Stimulated activated memory B cell treated with anti-CD40 and anti-IgM and Interleukin-4, amounts not matched to agents 10 μg/mL and 1 μg/mL and 100 μg/mL, for 72 hours (primary cell): ENCODE data around the gene ULBP3.
"Not testable (repeated sequence)": the region's sequence is repeated elsewhere in the genome, so short reads cannot be mapped to it uniquely, and the experiment has no call there.

Experiments used
- ATAC-seq: fragments of 150-1000 bp; cut with Tn5 transposase; 2 replicates; pipeline ENCODE4 v1.10.0; 2021
- H3K27ac Mint-ChIP-seq: one replicate; pipeline ENCODE4 v1.8.0; 2022; ENCODE audit warnings: mild to moderate bottlenecking, mixed read lengths
- H3K27me3 Mint-ChIP-seq: one replicate; pipeline ENCODE4 v1.8.0; 2022; ENCODE audit warnings: mixed read lengths
- H3K36me3 Mint-ChIP-seq: one replicate; pipeline ENCODE4 v1.8.0; 2022; ENCODE audit warnings: mixed read lengths
- H3K4me1 Mint-ChIP-seq: one replicate; pipeline ENCODE4 v1.8.0; 2022; ENCODE audit warnings: mixed read lengths
- H3K4me3 Mint-ChIP-seq: one replicate; pipeline ENCODE4 v1.8.0; 2022; ENCODE audit warnings: mild to moderate bottlenecking, moderate library complexity, mixed read lengths
- H3K9me3 Mint-ChIP-seq: one replicate; pipeline ENCODE4 v1.8.0; 2022; ENCODE audit warnings: mixed read lengths

ULBP3 gene

GRCh38 chr6:150087336-150087735 is 18.4 kb upstream of the ULBP3 start:
- ATAC-seq: no peak
- H3K4me3 Mint-ChIP-seq: no peak overlapping the region
- no peaks in the 10 kb centered on the region for H3K9me3 Mint-ChIP-seq
- no peaks in the 10 kb centered on the region for H3K36me3 Mint-ChIP-seq
- peaks cover 19% of the 10 kb centered on the region for H3K27me3 Mint-ChIP-seq
- H3K27ac Mint-ChIP-seq: no peak overlapping the region
- H3K4me1 Mint-ChIP-seq: no peaks in the 10 kb centered on the region

DNA sequence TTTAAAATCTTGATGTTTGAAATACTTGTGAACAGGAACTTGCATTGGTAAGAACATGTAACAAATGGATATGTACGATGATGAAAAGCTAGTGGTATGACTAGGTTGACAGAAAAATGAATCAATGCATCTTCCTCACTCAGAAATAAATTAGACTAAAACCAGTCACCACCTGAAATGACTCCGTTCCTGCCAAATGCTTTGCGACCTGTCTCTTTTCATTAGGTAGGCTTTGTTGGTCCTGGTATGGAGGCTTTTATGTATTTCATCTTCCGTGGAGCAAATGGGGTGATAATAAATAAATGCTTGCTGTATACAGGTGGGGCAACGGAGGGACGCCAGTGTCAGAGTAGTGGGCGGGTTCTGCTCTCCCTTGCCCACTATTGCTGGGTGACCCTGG is 17.1 kb upstream of the ULBP3 start:
- no peaks in the 10 kb centered on the region for H3K4me1 Mint-ChIP-seq
- H3K9me3 Mint-ChIP-seq: no peaks in the 10 kb centered on the region
- H3K27ac Mint-ChIP-seq: no peak overlapping the region
- H3K4me3 Mint-ChIP-seq: no peak overlapping the region
- ATAC-seq: no peak
- H3K36me3 Mint-ChIP-seq: no peaks in the 10 kb centered on the region
- H3K27me3 Mint-ChIP-seq: peaks cover 19% of the 10 kb centered on the region

- ATAC-seq: no peak
- H3K36me3 Mint-ChIP-seq: no peaks in the 10 kb centered on the region
- H3K9me3 Mint-ChIP-seq: no peaks in the 10 kb centered on the region
- H3K27ac Mint-ChIP-seq: no peak overlapping the region
- H3K27me3 Mint-ChIP-seq: peaks cover 26% of the 10 kb centered on the region
- no peak overlapping the region for H3K4me3 Mint-ChIP-seq
- peaks cover 6% of the 10 kb centered on the region for H3K4me1 Mint-ChIP-seq
Measured at GRCh38 chr6:150084426-150084825, 15.5 kb upstream of the ULBP3 start.

GRCh38 chr6:150083839-150084238 is 14.9 kb upstream of the ULBP3 start:
- Mint-ChIP-seq H3K27me3 (peaks cover 32% of the 10 kb centered on the region), H3K27ac (no peak overlapping the region), H3K4me3 (no peak overlapping the region), H3K9me3 (no peaks in the 10 kb centered on the region), H3K36me3 (no peaks in the 10 kb centered on the region), H3K4me1 (peaks cover 6% of the 10 kb centered on the region)
- ATAC-seq: no peak

DNA sequence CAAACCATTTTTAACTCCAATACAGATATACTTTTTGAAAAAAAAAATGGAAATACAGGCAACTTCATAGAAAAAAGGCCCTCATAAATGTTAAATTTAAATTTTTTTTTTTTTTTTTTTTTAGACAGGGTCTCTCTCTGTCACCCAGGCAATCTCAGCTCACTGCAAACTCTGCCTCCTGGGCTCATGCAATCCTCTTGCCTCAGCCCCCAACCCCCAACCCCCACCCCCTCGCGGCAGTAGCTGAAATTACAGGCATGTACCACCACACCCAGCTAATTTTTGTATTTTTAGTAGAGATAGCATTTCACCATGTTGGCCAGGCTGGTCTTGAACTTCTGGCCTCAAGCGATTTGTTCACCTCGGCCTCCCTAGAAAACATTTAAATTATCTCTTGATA is 12.8 kb upstream of the ULBP3 start:
- H3K4me3 Mint-ChIP-seq: no peak overlapping the region
- ATAC-seq: no peak
- peaks cover 6% of the 10 kb centered on the region for H3K4me1 Mint-ChIP-seq
- H3K9me3 Mint-ChIP-seq: no peaks in the 10 kb centered on the region
- H3K27me3 Mint-ChIP-seq: peaks cover 40% of the 10 kb centered on the region
- H3K36me3 Mint-ChIP-seq: no peaks in the 10 kb centered on the region
- no peak overlapping the region for H3K27ac Mint-ChIP-seq

- Mint-ChIP-seq H3K36me3 (no peaks in the 10 kb centered on the region), H3K9me3 (no peaks in the 10 kb centered on the region), H3K27ac (no peak overlapping the region), H3K4me3 (no peak overlapping the region), H3K4me1 (peaks cover 6% of the 10 kb centered on the region), H3K27me3 (peaks cover 39% of the 10 kb centered on the region)
- ATAC-seq: no peak
Measured at GRCh38 chr6:150079604-150080003, 10.7 kb upstream of the ULBP3 start.

DNA sequence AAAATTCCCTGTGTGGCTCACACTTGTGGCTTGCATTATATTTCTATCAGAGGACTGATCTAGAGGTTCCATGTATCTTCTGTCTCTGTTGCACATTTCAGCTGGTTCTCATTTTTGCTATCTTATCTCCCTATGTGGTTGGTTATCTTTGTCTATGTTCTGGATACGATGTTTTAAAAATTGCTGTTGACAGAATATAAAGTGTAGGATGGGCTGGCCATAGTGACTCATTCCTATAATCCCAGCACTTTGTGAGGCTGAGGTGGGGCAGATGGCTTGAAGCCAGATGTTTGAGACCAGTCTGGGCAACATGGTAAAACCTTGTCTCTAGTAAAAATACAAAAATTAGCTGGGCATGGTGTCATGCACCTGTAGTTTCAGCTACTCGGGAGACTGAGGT is 9.9 kb upstream of the ULBP3 start:
- no peak for ATAC-seq
- H3K27ac Mint-ChIP-seq: no peak overlapping the region
- peaks cover 6% of the 10 kb centered on the region for H3K4me1 Mint-ChIP-seq
- H3K4me3 Mint-ChIP-seq: no peak overlapping the region
- no peaks in the 10 kb centered on the region for H3K36me3 Mint-ChIP-seq
- H3K27me3 Mint-ChIP-seq: peaks cover 39% of the 10 kb centered on the region
- H3K9me3 Mint-ChIP-seq: no peaks in the 10 kb centered on the region

DNA sequence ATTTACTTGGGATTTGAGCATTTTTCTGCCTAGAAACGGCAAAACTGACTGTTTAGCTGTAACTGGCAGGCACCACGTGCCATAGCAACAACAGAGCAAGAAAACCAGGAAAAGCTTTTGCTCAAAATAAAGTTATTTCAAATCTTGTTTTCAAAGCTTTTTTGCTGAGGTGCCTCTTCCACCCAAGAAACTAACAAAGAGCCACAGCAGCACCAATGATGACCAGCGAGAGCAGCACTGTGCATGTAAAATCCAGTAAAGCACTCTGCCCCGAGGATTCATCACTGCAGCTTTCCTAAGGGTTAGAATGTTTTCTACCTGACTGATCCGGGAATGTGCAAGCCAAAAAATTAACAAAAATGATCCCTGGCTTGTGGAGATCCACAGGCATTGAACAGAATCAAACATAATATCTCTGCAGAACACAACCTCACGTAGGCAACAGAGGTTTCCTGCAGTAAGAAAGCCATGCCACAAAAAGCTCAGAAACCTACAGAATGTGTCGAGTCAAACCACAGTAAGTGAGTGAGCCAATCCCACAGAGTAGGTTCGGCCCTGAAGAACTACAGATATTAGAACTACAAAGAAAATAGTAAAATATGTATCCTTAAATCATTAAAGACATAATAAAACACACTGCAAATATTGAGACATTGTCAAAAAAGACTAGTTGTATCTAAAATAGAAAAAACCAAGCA is 7.4 kb upstream of the ULBP3 start:
- Mint-ChIP-seq H3K27me3 (peaks cover 57% of the 10 kb centered on the region), H3K27ac (no peak overlapping the region), H3K4me1 (peaks cover 15% of the 10 kb centered on the region), H3K36me3 (no peaks in the 10 kb centered on the region), H3K4me3 (no peak overlapping the region), H3K9me3 (no peaks in the 10 kb centered on the region)
- no peak for ATAC-seq

DNA sequence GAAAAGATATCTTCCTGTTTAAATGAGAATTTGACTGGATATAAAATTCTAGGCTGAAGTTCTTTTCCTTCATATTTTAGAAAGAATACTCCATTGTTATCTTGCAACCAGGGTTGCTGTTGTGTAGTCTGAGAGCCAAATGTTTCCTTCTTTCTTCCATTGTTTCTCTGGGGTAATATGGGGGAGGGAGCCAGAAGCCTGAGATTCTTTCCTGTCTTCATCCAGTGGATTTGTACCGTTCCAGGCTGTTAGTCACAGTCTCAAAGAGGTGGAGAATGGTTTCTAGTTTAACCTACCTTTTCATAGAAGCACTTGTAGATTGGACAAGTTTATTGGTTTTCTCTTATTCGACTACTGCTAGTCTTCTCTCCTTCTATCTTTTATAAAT is 6.1 kb upstream of the ULBP3 start:
- peaks cover 16% of the 10 kb centered on the region for H3K4me1 Mint-ChIP-seq
- peaks cover 57% of the 10 kb centered on the region for H3K27me3 Mint-ChIP-seq
- no peaks in the 10 kb centered on the region for H3K9me3 Mint-ChIP-seq
- ATAC-seq: no peak
- H3K4me3 Mint-ChIP-seq: no peak overlapping the region
- H3K36me3 Mint-ChIP-seq: no peaks in the 10 kb centered on the region
- H3K27ac Mint-ChIP-seq: no peak overlapping the region

GRCh38 chr6:150074396-150075033 is 5.6 kb upstream of the ULBP3 start:
- Mint-ChIP-seq H3K27me3 (peaks cover 51% of the 10 kb centered on the region), H3K4me1 (peaks cover 17% of the 10 kb centered on the region)
- not testable (repeated sequence) for H3K9me3 Mint-ChIP-seq, H3K4me3 Mint-ChIP-seq, H3K27ac Mint-ChIP-seq, H3K36me3 Mint-ChIP-seq, ATAC-seq

GRCh38 chr6:150072201-150072600 is 3.3 kb upstream of the ULBP3 start:
- H3K9me3 Mint-ChIP-seq: no peaks in the 10 kb centered on the region
- no peak overlapping the region for H3K27ac Mint-ChIP-seq
- H3K27me3 Mint-ChIP-seq: peaks cover 36% of the 10 kb centered on the region
- ATAC-seq: no peak
- no peaks in the 10 kb centered on the region for H3K36me3 Mint-ChIP-seq
- peaks cover 29% of the 10 kb centered on the region for H3K4me1 Mint-ChIP-seq
- no peak overlapping the region for H3K4me3 Mint-ChIP-seq

DNA sequence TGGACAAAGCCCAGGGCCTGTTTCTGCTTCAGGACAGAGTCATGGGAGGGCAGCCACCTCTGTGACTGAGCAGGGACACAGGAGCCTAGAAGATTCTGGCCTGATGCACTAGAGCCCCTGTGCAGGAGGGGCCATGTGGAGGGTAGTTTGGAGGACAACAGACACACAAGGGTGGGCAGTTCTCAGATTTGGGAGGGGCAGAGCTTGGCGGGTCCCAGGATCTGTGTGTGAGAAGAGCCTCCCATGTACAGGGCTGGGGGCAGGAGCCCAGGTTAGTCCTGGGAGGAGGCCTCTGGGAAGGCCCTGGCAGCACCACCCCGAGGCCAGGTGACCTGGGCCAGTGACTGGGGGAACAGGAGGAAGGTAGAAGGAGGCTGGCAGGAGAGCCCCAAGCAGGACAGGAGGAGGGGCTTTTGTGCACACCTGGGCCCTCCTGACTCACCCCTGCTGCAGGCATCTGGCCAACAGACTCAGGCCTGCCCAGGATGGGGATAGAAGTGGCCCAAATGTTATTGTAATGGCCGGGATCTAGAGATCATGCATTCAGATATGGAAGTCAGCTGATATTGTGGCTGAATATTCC is 1.4 kb upstream of the ULBP3 start:
- no peaks in the 10 kb centered on the region for H3K9me3 Mint-ChIP-seq
- H3K36me3 Mint-ChIP-seq: peaks cover 7% of the 10 kb centered on the region
- no peak overlapping the region for H3K4me3 Mint-ChIP-seq
- no peak for ATAC-seq
- peaks cover 35% of the 10 kb centered on the region for H3K27me3 Mint-ChIP-seq
- H3K4me1 Mint-ChIP-seq: peaks cover 29% of the 10 kb centered on the region
- no peak overlapping the region for H3K27ac Mint-ChIP-seq

- no peak overlapping the region for H3K4me3 Mint-ChIP-seq
- no peak overlapping the region for H3K27ac Mint-ChIP-seq
- no peaks in the 10 kb centered on the region for H3K9me3 Mint-ChIP-seq
- H3K36me3 Mint-ChIP-seq: peaks cover 10% of the 10 kb centered on the region
- no peak for ATAC-seq
- peaks cover 29% of the 10 kb centered on the region for H3K4me1 Mint-ChIP-seq
- peaks cover 35% of the 10 kb centered on the region for H3K27me3 Mint-ChIP-seq
Measured at GRCh38 chr6:150069706-150070105, 785 bp upstream of the ULBP3 start.

GRCh38 chr6:150068151-150068550 is 770 bp downstream of the ULBP3 start:
- no peak for ATAC-seq
- peaks cover 29% of the 10 kb centered on the region for H3K4me1 Mint-ChIP-seq
- no peaks in the 10 kb centered on the region for H3K9me3 Mint-ChIP-seq
- H3K27ac Mint-ChIP-seq: peak overlapping the region; percentile 38
- peak overlapping the region; percentile 82 for H3K4me3 Mint-ChIP-seq
- H3K36me3 Mint-ChIP-seq: peaks cover 19% of the 10 kb centered on the region
- peaks cover 21% of the 10 kb centered on the region for H3K27me3 Mint-ChIP-seq

- Mint-ChIP-seq H3K9me3 (no peaks in the 10 kb centered on the region), H3K27ac (no peak overlapping the region), H3K27me3 (peaks cover 14% of the 10 kb centered on the region), H3K4me1 (peaks cover 20% of the 10 kb centered on the region), H3K4me3 (no peak overlapping the region), H3K36me3 (peaks cover 19% of the 10 kb centered on the region)
- ATAC-seq: no peak
Measured at GRCh38 chr6:150065083-150065482, 3.8 kb downstream of the ULBP3 start.

DNA sequence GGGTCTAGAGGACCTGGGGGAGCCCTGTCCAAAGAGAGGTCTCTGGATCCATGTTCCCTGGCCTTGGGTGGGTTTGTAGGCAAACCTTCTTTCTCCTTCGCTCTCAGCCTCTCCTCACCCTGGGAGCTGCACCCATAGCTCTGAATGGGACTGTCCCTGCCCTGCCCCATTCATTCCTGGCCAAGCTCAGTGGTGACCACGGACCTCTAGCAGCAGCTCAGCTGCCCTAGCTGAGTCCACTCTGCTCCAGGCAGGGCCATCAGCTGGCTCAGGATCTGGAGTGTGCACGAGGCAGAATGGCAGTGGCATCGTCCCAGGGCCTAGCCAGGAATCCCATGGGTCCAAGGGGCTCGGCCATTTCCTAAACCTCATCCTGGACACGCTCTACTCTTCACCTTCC is 5.3 kb downstream of the ULBP3 start:
- Mint-ChIP-seq H3K27ac (no peak overlapping the region), H3K9me3 (no peaks in the 10 kb centered on the region), H3K4me3 (no peak overlapping the region), H3K4me1 (peaks cover 19% of the 10 kb centered on the region), H3K27me3 (peaks cover 29% of the 10 kb centered on the region), H3K36me3 (peaks cover 19% of the 10 kb centered on the region)
- ATAC-seq: no peak
